Measurements from ENCODE around the gene RAG1. TPM values are rescaled to one million over a fixed set of nuclear protein-coding genes. Genes with fewer than 3 reads are reported as not detected.
A peak's percentile ranks its signal among the peaks of the same experiment; 100 is the strongest.
"Not testable (repeated sequence)": the region's sequence is repeated elsewhere in the genome, so short reads cannot be mapped to it uniquely, and the experiment has no call there.

RAG1 gene
- 0.45 and 1.1 TPM in 2 replicates for total RNA-seq (ENCODE audit: low replicate concordance)

DNA sequence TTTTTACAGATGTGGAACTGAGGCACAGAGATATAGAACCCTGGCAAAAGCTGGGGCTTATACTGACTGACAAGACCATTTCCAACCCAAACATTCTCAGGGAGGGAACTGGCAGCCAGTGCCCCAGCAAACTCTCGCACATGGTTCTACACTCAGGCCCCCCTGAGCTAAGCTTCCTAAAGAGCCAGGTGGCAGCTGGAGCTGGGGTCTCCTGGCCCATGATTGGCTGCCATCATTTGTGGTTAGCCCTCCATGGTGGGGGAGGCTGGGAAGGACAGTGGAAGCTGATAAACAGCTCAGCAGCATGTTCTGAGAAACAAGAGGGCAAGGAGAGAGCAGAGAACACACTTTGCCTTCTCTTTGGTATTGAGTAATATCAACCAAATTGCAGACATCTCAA, at the start of gene RAG1:
Gene RAG1 (plus strand): TSS at position 314 of the 400 bp plus-strand sequence. CDS start 5,298 bp downstream, outside the sequence.
- no peak for DNase-seq (ENCODE audit: low read depth)
- TF ChIP-seq, protein P1, sequence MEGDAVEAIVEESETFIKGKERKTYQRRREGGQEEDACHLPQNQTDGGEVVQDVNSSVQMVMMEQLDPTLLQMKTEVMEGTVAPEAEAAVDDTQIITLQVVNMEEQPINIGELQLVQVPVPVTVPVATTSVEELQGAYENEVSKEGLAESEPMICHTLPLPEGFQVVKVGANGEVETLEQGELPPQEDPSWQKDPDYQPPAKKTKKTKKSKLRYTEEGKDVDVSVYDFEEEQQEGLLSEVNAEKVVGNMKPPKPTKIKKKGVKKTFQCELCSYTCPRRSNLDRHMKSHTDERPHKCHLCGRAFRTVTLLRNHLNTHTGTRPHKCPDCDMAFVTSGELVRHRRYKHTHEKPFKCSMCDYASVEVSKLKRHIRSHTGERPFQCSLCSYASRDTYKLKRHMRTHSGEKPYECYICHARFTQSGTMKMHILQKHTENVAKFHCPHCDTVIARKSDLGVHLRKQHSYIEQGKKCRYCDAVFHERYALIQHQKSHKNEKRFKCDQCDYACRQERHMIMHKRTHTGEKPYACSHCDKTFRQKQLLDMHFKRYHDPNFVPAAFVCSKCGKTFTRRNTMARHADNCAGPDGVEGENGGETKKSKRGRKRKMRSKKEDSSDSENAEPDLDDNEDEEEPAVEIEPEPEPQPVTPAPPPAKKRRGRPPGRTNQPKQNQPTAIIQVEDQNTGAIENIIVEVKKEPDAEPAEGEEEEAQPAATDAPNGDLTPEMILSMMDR (IDR thresholded peaks at IDR 0.05; ENCODE audit: insufficient read depth, low read length), result no peak
- no peak within 1 kb of the TSS for H3K4me3 ChIP-seq (ENCODE audit: low read depth, low read length)

DNA sequence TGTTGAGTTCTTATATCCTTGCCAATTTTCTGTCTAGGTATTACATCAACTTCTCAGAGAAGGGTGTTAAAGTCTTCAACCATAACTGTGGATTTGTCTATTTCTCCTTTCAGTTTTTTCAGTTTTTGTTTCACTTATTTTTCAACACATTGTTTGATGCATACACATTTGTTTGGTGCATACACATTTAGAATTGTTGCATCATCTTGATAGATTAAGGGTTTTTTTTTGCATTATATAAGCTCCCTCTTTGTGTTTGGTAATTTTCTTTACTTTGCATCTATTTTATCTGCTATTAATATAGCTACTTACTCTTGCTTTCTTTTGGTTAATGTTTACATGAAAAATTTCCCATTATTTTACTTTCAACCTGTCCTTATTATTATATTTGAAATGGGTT, 37.0 kb upstream of the RAG1 start:
- no peak for DNase-seq (ENCODE audit: low read depth)
- TF ChIP-seq, protein P1 (IDR thresholded peaks at IDR 0.05; ENCODE audit: insufficient read depth, low read length), result no peak
- H3K4me3 ChIP-seq (ENCODE audit: low read depth, low read length), result no peak overlapping the region

DNA sequence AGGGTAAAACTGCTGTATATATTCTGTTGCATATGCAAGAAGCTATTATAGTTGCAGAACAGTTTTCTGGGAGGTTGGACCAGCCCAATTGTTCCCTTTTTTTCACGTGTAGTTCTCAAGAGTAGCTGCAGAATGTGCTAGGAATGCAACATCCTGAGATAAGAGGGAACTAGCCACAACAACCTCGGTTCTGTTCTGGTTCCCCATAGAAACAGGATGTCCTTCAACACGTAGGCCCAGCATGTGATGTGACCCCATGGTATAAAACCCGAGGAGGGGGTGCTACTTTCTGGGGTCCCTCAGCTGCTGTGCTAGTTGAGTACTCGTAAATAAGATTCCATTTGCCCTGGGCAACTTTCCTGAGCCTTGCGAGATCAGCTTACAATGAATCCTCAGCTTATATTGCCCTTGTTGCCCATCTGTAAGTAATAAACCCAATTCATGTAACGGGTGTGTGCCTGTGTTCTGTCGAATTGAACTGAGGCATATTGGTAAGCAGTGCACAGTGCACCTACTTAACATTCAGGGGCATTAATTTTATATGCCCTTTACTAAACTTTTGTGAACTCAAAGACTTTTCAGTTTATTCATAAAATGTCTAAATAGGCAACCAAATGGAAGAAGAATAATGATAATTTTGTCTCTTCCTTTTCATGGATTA, 34.7 kb upstream of the RAG1 start:
- DNase-seq (ENCODE audit: low read depth), result no peak
- TF ChIP-seq, protein P1 (IDR thresholded peaks at IDR 0.05; ENCODE audit: insufficient read depth, low read length), result no peak
- H3K4me3 ChIP-seq (ENCODE audit: low read depth, low read length), result no peak overlapping the region

DNA sequence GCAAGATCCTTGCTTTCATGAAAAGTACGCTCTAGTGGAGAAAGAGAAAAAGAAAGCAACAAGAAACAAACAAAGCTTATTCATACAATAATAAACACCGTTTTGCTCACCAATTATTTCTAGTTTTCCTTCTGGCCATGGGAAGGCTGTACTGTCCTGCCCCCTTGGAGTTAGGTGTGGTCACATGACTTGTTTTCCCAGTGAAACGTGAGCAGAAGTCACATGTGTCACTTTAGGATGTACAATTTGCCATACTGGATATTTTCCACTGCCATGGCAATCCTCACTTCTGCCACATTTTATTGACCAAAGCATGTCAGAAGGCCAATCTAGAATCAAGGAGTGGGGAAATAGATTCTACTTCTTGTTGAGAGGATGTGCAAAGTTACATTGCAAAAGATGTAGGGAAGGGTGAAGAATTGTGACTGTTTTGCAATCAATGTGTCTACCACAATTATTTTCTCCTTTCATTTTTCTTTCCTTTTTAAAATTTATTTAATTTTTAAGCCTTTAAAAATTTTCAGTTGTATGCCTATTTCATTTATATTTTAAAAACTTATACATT, 33.4 kb upstream of the RAG1 start:
- no peak for DNase-seq (ENCODE audit: low read depth)
- no peak overlapping the region for H3K4me3 ChIP-seq (ENCODE audit: low read depth, low read length)
- TF ChIP-seq, protein P1 (IDR thresholded peaks at IDR 0.05; ENCODE audit: insufficient read depth, low read length), result no peak

DNA sequence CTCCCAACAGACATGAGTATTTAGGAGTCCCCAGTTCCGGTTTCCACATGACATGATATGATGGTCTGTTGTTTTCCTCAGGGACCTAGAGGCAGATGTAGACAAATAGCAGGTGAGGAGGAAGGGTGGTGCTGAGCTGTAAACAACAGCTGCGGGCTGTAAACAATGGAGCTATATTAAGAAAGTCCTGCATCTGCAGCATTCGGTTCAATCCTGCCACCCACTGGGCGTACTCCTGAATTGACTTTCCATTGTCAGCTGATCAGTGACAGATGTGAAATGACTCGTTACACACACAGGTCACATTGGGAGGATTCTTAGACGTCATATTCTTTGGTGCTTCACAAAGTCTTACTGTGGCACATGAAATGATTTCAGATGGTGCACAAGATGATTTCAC, 26.8 kb upstream of the RAG1 start:
- TF ChIP-seq, protein P1 (IDR thresholded peaks at IDR 0.05; ENCODE audit: insufficient read depth, low read length), result peak; percentile 15
- DNase-seq (ENCODE audit: low read depth), result peak; percentile 25
- H3K4me3 ChIP-seq (ENCODE audit: low read depth, low read length), result no peak overlapping the region

DNA sequence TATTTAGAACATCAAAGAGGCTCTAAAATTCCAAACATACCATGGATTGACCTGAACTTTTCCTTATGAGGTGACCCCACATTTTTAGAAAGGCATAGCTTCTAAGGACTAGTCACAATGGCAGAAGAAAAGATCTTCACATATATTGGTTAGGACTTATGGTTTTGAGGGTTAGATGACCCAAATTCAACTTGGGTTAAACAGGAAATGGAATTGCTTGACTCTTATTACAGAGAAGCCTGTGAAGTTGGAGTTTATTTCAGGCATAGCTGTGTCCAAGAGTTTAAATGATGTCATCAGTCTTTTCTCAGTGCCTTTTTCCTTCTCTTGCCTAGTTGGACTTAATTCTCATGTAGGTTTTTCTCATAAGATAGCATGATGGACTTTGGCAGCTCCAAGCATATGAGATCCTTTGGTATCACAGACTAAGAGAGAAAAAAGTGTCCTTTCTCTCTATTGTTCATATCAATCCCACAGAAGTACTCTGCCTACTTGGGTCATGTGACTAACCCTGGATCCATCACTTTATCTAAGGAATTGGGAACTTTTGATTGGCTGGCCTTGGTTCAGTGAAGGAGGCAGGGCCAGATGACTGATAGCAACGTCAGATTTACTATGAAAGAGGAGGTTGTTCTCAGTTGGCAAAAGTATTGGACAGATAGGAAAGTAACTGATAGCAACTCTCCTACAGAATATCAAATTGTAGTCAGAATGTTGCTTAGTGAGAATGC, 17.3 kb upstream of the RAG1 start:
- DNase-seq (ENCODE audit: low read depth), result no peak
- TF ChIP-seq, protein P1 (IDR thresholded peaks at IDR 0.05; ENCODE audit: insufficient read depth, low read length), result no peak
- H3K4me3 ChIP-seq (ENCODE audit: low read depth, low read length), result no peak overlapping the region

DNA sequence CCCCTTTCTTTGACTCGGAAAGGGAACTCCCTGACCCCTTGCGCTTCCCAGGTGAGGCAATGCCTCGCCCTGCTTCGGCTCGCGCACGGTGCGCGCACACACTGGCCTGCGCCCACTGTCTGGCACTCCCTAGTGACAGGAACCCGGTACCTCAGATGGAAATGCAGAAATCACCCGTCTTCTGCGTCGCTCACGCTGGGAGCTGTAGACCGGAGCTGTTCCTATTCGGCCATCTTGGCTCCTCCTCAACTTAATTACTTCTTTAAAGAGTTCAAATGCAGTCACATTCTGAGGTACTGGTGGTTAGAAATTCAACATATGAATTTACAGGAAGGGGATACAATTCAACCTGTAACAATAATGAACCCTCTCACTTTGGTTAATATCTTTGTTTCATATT, 10.4 kb upstream of the RAG1 start:
- H3K4me3 ChIP-seq (ENCODE audit: low read depth, low read length); DNase-seq (ENCODE audit: low read depth): not testable (repeated sequence)
